ENCODE measurements around the gene TTN.

The TTN gene

DNA sequence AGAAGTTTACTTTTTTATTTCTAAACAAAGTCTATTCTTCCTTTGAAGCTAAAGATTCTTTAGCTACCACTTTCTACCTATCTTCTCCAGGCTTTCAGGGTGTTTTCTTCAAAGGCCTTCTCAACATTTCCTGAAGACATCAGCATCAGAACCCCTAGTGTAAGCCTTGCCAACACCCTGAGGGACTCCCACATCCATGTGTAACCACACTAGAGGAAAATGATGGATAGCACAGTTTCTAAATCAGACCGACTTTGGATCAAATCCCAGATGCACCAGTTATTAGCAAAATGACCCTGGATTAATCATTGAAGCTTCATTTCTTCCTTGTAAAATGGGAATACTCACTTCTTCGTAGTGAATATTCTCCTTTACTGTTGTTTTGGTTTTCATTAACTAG lies 4.7 kb upstream of the TTN start:
- no peak for DNase-seq

DNA sequence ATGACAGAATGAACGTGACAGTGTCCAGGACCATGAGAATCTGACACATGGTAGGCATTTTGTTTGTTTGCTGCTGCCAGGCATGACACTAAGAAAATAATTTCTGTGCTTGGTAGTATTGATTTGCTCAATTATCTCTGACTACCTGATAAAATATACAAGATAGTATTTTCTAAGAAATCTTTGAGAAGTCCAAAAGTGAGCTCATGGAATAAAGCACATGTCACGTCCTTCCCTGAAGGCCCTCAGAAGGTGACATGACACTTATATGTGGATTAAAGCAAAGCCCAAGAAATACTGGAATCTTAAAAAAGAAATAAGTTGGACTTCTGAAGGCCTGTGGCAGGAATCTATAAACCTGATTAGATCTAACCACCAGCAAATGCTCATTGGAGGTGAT lies 3.8 kb upstream of the TTN start:
- DNase-seq = no peak

GRCh38 chr2:178810422-178810821 lies 3.2 kb upstream of the TTN start:
- no peak for DNase-seq

- no peak for DNase-seq
These were observed 680 bp downstream of the TTN start for GRCh38 chr2:178806543-178806942.

DNA sequence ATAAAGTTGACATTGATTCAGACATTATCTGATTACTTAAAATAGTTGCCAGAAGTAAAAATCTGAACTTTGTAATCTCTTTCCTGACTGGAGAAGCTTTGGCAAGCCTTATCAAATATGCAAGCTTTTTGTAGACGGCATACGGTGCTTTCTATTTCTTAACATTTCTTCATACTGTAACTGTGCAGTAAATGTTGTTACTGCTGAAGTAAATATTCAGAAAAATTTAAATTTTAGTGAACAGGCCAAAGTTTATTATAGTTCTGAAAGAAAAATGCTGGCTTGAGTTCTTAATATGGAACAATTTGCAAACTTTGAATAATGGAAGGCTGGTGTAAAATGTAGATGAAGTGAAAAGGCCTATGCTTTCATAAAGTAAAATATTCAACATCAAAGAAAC lies 1.8 kb downstream of the TTN start:
- no peak for DNase-seq

DNA sequence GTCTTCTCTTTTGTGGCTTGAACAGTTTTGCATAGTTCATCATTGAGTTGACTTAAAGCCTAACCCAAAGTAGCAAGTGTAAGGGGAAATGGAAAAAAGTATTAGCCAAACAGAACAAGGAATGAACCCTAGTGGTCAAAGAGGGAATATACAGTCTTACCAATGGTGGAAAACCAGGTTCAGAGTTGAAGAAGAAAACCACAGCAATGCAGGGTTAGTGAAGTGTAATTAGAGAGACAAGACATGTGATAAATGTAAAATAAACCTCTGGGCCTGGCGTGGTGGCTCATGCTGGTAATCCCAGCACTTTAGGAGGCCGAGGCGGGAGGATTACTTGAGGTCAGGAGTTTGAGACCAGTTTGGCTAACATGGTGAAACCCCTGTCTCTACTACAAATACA lies 2.4 kb downstream of the TTN start:
- no peak for DNase-seq

DNA sequence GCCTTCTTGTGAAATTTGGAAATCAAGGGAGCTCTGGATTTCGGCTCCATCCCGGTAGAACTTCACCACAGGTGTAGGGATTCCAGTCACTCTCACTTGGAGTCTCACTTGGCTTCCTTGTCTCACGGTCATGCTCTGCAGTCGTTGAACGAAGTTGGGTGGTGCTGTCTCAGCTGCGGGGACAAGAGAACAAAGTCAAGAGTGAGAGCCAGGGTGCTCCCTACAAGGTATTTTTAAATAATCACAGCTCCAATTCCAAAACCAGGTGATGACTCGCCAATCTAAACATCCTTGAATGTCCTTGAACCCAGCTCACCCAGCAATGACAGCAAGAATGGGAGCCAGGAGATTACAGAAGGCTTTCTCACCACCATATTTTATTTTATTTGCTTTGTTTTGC lies 6.7 kb downstream of the TTN start:
- no peak for DNase-seq

DNA sequence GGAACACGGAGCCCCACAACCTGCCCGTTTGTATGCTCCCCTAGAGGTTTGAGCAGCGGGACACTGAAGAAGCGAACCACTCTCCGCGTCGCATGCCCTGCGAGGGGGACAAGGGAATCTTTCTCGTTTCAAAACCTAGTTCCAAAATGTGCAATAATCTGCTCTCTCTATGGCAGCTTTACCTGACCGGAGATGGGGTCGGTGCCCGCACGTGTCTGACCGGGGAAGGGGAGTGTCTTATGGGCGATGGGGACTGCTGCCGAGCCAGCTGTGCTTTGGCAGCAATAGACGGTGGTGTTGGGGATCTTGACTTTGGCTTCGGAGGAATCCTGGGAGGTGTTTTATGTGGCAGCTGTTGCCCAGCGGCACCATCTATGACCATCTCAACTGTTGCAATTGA lies 7.9 kb downstream of the TTN start:
- DNase-seq = no peak

GRCh38 chr2:178796079-178796677 lies 11.0 kb downstream of the TTN start:
- DNase-seq = no peak

GRCh38 chr2:178787934-178788333 lies 19.3 kb downstream of the TTN start:
- no peak for DNase-seq

DNA sequence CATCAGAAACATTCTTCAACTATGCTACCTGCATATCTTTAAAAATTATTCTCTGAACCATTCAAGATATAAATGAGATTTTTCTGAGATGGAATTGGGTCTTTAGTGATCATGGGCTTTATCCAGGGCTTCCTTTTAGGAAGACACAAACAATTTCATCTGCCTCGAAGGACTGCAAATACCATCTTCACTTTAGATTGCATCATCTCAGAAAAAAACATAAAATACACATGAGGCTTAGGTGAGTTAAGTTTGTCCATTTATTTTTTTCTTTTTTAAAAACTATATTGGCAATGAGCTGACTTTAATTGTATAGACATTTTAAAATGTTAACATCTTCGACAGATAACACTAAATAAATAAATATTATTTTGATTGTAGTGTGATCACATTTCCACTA lies 20.1 kb downstream of the TTN start:
- no peak for DNase-seq

DNA sequence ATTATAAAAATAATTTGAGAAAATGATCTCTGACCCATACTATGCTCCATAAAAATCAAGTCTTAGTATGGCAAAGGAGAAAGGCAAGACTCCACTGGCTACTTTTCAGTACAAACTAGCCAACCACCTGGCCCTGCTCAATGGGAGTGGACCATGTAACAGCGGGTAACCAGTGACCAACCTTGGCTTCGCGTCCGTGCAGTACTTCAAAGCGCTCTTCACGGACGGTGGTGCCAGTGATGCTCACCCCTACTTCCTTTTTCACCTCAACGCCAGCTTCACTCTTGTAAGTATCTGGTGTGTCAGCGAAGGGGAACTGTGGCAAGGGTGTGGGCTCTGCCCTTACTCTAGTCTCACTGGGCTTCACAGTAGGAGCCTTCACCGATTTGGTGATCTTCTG lies 23.3 kb downstream of the TTN start:
- DNase-seq = no peak

GRCh38 chr2:178782236-178782635 lies 25.0 kb downstream of the TTN start:
- DNase-seq = no peak

- no peak for DNase-seq
These were observed 29.6 kb downstream of the TTN start for GRCh38 chr2:178777577-178777976.

DNA sequence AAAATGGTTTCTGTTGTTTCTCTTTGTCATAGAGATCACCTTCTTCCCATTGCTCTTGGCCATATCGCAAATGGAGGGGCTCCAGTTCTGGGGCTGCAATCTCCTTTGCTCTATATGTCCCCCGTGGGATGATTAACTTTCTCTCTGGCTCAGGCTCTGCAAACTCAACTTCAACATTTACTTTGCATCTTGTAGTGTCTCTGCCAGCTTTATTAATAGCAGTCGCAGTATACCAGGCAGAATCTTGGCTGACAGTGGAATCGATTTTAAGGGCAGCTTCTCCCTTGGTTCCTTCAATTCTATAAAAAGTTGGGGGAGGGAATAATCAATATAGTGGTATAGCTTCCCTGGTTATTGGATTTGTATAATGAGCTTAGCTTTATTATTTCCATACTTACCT lies 30.5 kb downstream of the TTN start:
- no peak for DNase-seq

DNA sequence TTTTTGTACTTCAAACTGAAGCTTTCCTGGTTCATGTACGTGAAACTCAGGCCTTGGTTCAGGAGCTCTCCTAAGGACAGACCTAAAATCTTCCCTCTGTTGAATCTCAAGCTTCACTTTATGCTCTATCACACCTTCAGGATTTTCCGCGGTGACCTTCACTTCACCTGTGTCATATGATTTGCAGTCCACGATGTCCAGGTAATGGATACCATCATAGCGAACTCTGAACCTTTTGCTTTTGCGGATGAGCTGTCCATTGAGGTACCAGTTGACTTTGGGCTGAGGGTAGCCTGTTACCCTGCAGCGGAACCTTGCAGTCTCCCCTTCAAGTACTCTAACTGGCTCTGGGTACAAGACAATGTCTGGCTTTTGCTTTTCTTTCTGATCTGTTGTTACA lies 31.2 kb downstream of the TTN start:
- no peak for DNase-seq

DNA sequence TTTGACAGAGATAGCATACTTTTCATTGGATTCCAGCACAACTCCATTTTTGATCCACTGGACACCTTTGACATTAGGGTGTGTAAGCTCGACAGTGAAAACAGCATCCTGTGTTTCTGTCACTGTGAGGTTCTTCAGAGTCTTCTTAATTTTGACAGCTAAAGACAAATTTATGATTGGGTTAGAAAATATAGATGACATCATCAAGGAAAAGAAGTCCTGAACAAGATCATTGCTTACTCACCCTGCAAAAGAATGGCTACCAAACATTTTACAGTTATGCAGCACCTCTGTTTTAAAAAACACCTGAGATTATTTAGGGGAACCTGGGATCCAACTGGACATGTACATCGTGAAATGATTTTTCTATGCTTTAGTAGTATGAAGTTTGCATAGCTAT lies 36.7 kb downstream of the TTN start:
- no peak for DNase-seq

GRCh38 chr2:178767094-178768060 lies 39.8 kb downstream of the TTN start:
- DNase-seq = no peak

DNA sequence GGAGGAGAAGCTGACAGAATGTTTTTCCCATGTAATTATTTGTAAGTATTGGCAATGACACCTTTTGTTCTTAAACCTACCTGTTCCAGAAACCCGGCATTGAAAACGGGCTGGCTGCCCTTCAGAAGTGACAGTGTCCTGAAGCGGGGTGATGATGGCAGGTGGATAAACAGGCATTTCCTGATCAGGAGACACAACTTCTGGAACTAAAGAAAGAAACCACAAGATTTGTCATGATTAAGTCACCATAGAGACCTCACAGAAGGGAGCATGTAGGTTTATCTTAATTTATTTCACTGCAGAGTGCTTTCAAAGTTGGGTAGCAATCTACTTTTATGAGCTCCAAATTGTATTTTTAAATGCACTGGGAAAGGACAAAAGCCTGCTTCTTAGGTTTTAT lies 43.1 kb downstream of the TTN start:
- DNase-seq = no peak

- no peak for DNase-seq
These were observed 45.4 kb downstream of the TTN start for GRCh38 chr2:178761759-178762371.

DNA sequence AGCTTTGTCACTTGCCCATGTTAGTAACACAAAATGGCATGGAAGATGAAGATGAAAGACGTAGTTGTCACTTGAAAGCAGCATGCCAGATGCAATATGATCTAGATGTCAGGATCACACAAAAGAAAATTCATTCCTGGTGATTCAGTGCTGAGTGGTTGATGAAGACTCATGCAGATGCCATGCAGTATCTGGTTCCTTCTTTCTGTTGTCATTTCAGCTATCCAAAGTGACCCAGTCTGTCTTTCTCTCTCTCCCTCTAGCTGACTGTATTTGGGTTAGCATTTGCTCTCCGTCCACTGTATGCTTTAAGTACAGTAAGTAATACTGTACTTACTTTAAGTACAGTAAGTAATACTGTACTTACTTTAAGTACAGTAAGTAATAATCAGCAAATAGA lies 50.4 kb downstream of the TTN start:
- no peak for DNase-seq

- no peak for DNase-seq
These were observed 50.9 kb downstream of the TTN start for GRCh38 chr2:178756343-178756742.

GRCh38 chr2:178747767-178748166 lies 59.5 kb downstream of the TTN start:
- no peak for DNase-seq

DNA sequence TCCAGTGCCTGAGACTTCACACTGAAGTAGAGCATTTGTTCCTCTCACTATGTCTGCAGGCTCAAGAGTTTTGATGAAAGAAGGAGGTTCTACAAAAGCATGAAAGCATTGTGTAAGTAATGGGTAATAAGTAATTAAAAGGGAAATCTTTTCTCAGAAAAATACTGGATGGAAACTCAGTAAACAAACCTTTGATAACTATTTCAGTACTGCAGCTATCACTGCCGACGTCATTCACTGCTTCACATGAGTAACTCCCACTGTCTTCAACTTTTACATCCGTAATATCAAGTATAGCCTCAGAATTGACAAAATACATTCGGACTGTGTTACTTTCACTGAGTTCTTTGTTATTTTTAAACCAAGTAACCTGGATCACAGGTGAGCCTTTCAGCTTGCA lies 72.7 kb downstream of the TTN start:
- no peak for DNase-seq

Measured in right kidney (tissue), 1 donor.